Keratinocyte (primary cell): Measurements from ENCODE around the gene STEAP2. TPM values are rescaled to one million over a fixed set of nuclear protein-coding genes. Genes with fewer than 3 reads are reported as not detected.

Source experiments
- DNase-seq: peaks from one replicate; pipeline ENCODE4 v3.0.0-alpha.2; 2011; ENCODE audit warnings: low read depth, missing footprints, low spot score
- FAIRE-seq: peaks from 2 replicates; lab custom pipeline; 2011; peaks lifted over from hg19 to GRCh38; lab: Jason Lieb, UNC
- H2AFZ ChIP-seq: 2 replicates; pipeline ENCODE4 v1.6.0; 2012; ENCODE audit warnings: low read length, control low read depth, inconsistent platforms; ENCODE audit not compliant: control insufficient read depth
- H3K27ac ChIP-seq: 2 replicates; pipeline ENCODE4 v1.5.1; 2011; ENCODE audit warnings: low read length; ENCODE audit not compliant: control insufficient read depth, insufficient read depth
- H3K27me3 ChIP-seq: 3 replicates; pipeline ENCODE4 v1.6.0; 2011; ENCODE audit warnings: low read length; ENCODE audit not compliant: control insufficient read depth, insufficient read depth; ENCODE audit errors: extremely low read depth
- H3K36me3 ChIP-seq, 2 experiments: 2 replicates in 1 of 2; 3 replicates in 1 of 2; pipeline ENCODE4 v1.5.1; 2011; ENCODE audit warnings: low read length in 2 of 2, mild to moderate bottlenecking in 1 of 2; ENCODE audit not compliant: control insufficient read depth in 2 of 2, insufficient read depth in 2 of 2; ENCODE audit errors: extremely low read depth in 1 of 2
- H3K4me1 ChIP-seq: 3 replicates; pipeline ENCODE4 v1.5.1; 2011; ENCODE audit warnings: low read length; ENCODE audit not compliant: control insufficient read depth, insufficient read depth; ENCODE audit errors: extremely low read depth
- H3K4me2 ChIP-seq: 3 replicates; pipeline ENCODE4 v1.6.0; 2011; ENCODE audit warnings: low read depth, low read length; ENCODE audit not compliant: control insufficient read depth, insufficient read depth; ENCODE audit errors: extremely low read depth
- H3K4me3 ChIP-seq, 3 experiments: fragments of 200-600 bp in 1 of 3; sonication (generic) in 1 of 3; 2 replicates in 2 of 3; 3 replicates in 1 of 3; pipeline ENCODE4 v1.5.1; 2011 to 2016; ENCODE audit warnings: low read length in 3 of 3, mild to moderate bottlenecking in 3 of 3, control low read depth in 2 of 3, inconsistent platforms in 1 of 3, low read depth in 1 of 3, mixed read lengths in 1 of 3, mixed run types in 1 of 3, moderate library complexity in 1 of 3; ENCODE audit not compliant: control insufficient read depth in 2 of 3, insufficient read depth in 2 of 3; ENCODE audit errors: extremely low read depth in 1 of 3
- H3K79me2 ChIP-seq: 2 replicates; pipeline ENCODE4 v1.6.0; 2012; ENCODE audit warnings: low read length; ENCODE audit not compliant: control insufficient read depth, insufficient read depth
- H3K9ac ChIP-seq: 3 replicates; pipeline ENCODE4 v1.6.0; 2011; ENCODE audit warnings: low read length; ENCODE audit not compliant: control insufficient read depth, insufficient read depth; ENCODE audit errors: extremely low read depth
- H3K9me1 ChIP-seq: 3 replicates; pipeline ENCODE4 v1.6.0; 2011; ENCODE audit warnings: low read length; ENCODE audit not compliant: control insufficient read depth, insufficient read depth; ENCODE audit errors: extremely low read depth
- H3K9me3 ChIP-seq: 2 replicates; pipeline ENCODE4 v1.5.1; 2012; ENCODE audit warnings: low read depth, low read length; ENCODE audit not compliant: control insufficient read depth
- H4K20me1 ChIP-seq: 3 replicates; pipeline ENCODE4 v1.6.0; 2011; ENCODE audit warnings: low read length; ENCODE audit not compliant: control insufficient read depth, insufficient read depth; ENCODE audit errors: extremely low read depth
- CTCF ChIP-seq, 3 experiments: IDR thresholded peaks in 1 of 3; conservative IDR thresholded peaks in 1 of 3; optimal IDR thresholded peaks in 1 of 3; 2 replicates in 2 of 3; 3 replicates in 1 of 3; pipeline versions ENCODE3 to v1.5.1; 2011; ENCODE audit warnings: low read length in 3 of 3, mild to moderate bottlenecking in 3 of 3, moderate library complexity in 2 of 3, control low read depth in 1 of 3, inconsistent platforms in 1 of 3; ENCODE audit not compliant: insufficient read depth in 2 of 3; ENCODE audit errors: extremely low read depth in 1 of 3
- EZH2 ChIP-seq: IDR thresholded peaks from one replicate; pipeline ENCODE4 v1.6.1; 2012; ENCODE audit warnings: inconsistent platforms, mild to moderate bottlenecking, low read length, moderate library complexity
- dilution Hi-C: fragments of 300-500 bp; cut with MboI; formaldehyde crosslinking; loops from one replicate; pipeline ENCODE4 v1.7.0; 2020; ENCODE audit warnings: low sequenced_read_pairs; ENCODE audit not compliant: extremely low pct_ligation_motif_present
- polyA plus RNA-seq, 5 experiments: library from polyadenylated mRNA; depleted of rRNA in 3 of 5; stranded (reverse) in 3 of 5; stranded (forward) in 1 of 5; unstranded in 1 of 5; fragments of >200 nt; gene quantifications; 1 replicate in 1 of 5; 2 replicates in 3 of 5; 3 replicates in 1 of 5; pipeline versions ENCODE4 v1.2.1 to v1.2.3, GENCODE V29; 2011 to 2012; ENCODE audit warnings: missing spikeins in 2 of 5, low read depth in 1 of 5, low replicate concordance in 1 of 5

STEAP2 gene
- polyA plus RNA-seq, 1 donor (not counting 4 experiments of a cell fraction or from before 2014, with no cell fraction given) = 3.9 TPM

- DNase-seq = no peak
Observed at GRCh38 chr7:90173127-90173844, 38.3 kb upstream of the STEAP2 start.

GRCh38 chr7:90175667-90176066 lies 35.9 kb upstream of the STEAP2 start:
- peaks cover 4% of the 10 kb centered on the region for H3K9me3 ChIP-seq
- H2AFZ ChIP-seq = no peak overlapping the region
- H3K79me2 ChIP-seq = no peaks in the 10 kb centered on the region
- dilution Hi-C loops = no loop called here
- H3K27ac ChIP-seq = no peak overlapping the region
- TF ChIP-seq EZH2 (no peak), CTCF (optimal IDR thresholded peaks at IDR 0.05 in 1 of 3, IDR thresholded peaks at IDR 0.05 in 1 of 3, conservative IDR thresholded peaks at IDR 0.05 in 1 of 3; ENCODE audit: extremely low read depth in 1 of 3, insufficient read depth in 2 of 3, low read length in 3 of 3) (no peak)
- no peaks in the 10 kb centered on the region for H3K27me3 ChIP-seq
- no peak overlapping the region for H3K9ac ChIP-seq
- no peak overlapping the region for H3K4me3 ChIP-seq
- FAIRE-seq (no peak), DNase-seq (no peak)
- no peaks in the 10 kb centered on the region for H3K36me3 ChIP-seq
- H3K4me2 ChIP-seq = no peak overlapping the region
- H4K20me1 ChIP-seq = no peaks in the 10 kb centered on the region
- H3K4me1 ChIP-seq = peaks cover 31% of the 10 kb centered on the region
- H3K9me1 ChIP-seq = no peaks in the 10 kb centered on the region

More at GRCh38 chr7:90173127-90173844, 38.3 kb upstream of the STEAP2 start:
- no peak for FAIRE-seq
- no peaks in the 10 kb centered on the region for H3K36me3 ChIP-seq
- H3K9ac ChIP-seq = no peak overlapping the region
- H3K79me2 ChIP-seq = no peaks in the 10 kb centered on the region
- H3K4me3 ChIP-seq = no peak overlapping the region
- H3K9me3 ChIP-seq = peaks cover 4% of the 10 kb centered on the region
- H3K27me3 ChIP-seq = no peaks in the 10 kb centered on the region
- H4K20me1 ChIP-seq = no peaks in the 10 kb centered on the region
- H3K4me2 ChIP-seq = no peak overlapping the region
- no peak overlapping the region for H3K27ac ChIP-seq
- dilution Hi-C loops = no loop called here
- no peaks in the 10 kb centered on the region for H3K9me1 ChIP-seq
- no peak for TF ChIP-seq EZH2
- no peak for TF ChIP-seq CTCF (optimal IDR thresholded peaks at IDR 0.05 in 1 of 3, IDR thresholded peaks at IDR 0.05 in 1 of 3, conservative IDR thresholded peaks at IDR 0.05 in 1 of 3; ENCODE audit: extremely low read depth in 1 of 3, insufficient read depth in 2 of 3, low read length in 3 of 3)
- peaks cover 8% of the 10 kb centered on the region for H3K4me1 ChIP-seq
- H2AFZ ChIP-seq = no peak overlapping the region
